GM21737 (cell line): ENCODE results near the gene RELL2.

ENCODE experiments used
- ATAC-seq: cut with Tn5 transposase; IDR thresholded peaks from one replicate; pipeline ENCODE4 v1.9.1; 2021; ENCODE audit warnings: mild to moderate bottlenecking, moderate library complexity; ENCODE audit not compliant: unreplicated experiment

Gene RELL2

GRCh38 chr5:141618804-141619554 lies 17.8 kb upstream of the RELL2 start, which contains the start of gene DIAPH1:
Gene DIAPH1 (minus strand): TSS chr5:141619000. CDS start chr5:141618914, 86 bp downstream.
- ATAC-seq = peak; percentile 77

- ATAC-seq = no peak
Observed at GRCh38 chr5:141623186-141623585, 13.6 kb upstream of the RELL2 start.

GRCh38 chr5:141623611-141624010 lies 13.2 kb upstream of the RELL2 start:
- ATAC-seq = no peak

GRCh38 chr5:141628175-141628788 lies 8.5 kb upstream of the RELL2 start:
- ATAC-seq = no peak

- no peak for ATAC-seq
Observed at GRCh38 chr5:141630570-141631140, 6.1 kb upstream of the RELL2 start.

- no peak for ATAC-seq
Observed at GRCh38 chr5:141632650-141633049, 4.1 kb upstream of the RELL2 start.

GRCh38 chr5:141633871-141634561 lies 2.8 kb upstream of the RELL2 start:
- ATAC-seq = peak; percentile 57

- ATAC-seq = no peak
Observed at GRCh38 chr5:141634720-141635119, 2.1 kb upstream of the RELL2 start.

GRCh38 chr5:141635646-141636045 lies 1.2 kb upstream of the RELL2 start:
- no peak for ATAC-seq

GRCh38 chr5:141636106-141636412 lies 738 bp upstream of the RELL2 start:
- ATAC-seq = no peak

GRCh38 chr5:141637123-141637766 lies 448 bp downstream of the RELL2 start:
- ATAC-seq = peak; percentile 12

GRCh38 chr5:141637767-141638419 lies 1.1 kb downstream of the RELL2 start:
- ATAC-seq = no peak

GRCh38 chr5:141638771-141639170 lies 2.0 kb downstream of the RELL2 start:
- ATAC-seq = no peak

- ATAC-seq = no peak
Observed at GRCh38 chr5:141639357-141640050, 2.7 kb downstream of the RELL2 start.

GRCh38 chr5:141640051-141640415 lies 3.2 kb downstream of the RELL2 start:
- no peak for ATAC-seq

GRCh38 chr5:141640698-141641097 lies 3.9 kb downstream of the RELL2 start:
- ATAC-seq = no peak

- ATAC-seq = no peak
Observed at GRCh38 chr5:141641634-141642267, 5.0 kb downstream of the RELL2 start.

GRCh38 chr5:141646026-141646425 lies 9.2 kb downstream of the RELL2 start:
- ATAC-seq = no peak

- ATAC-seq = no peak
Observed at GRCh38 chr5:141647242-141647641, 10.4 kb downstream of the RELL2 start.

- no peak for ATAC-seq
Observed at GRCh38 chr5:141647851-141648250, 11.1 kb downstream of the RELL2 start.
